ENCODE results near the gene PARVA.

- TF ChIP-seq EP300 (IDR thresholded peaks at IDR 0.05; ENCODE audit: borderline replicate concordance) = no peak
- TF ChIP-seq FOXM1 (IDR thresholded peaks at IDR 0.05; ENCODE audit: borderline replicate concordance, low read depth) = no peak
- TF ChIP-seq CEBPB (IDR thresholded peaks at IDR 0.05) = no peak
- TF ChIP-seq, protein P1, sequence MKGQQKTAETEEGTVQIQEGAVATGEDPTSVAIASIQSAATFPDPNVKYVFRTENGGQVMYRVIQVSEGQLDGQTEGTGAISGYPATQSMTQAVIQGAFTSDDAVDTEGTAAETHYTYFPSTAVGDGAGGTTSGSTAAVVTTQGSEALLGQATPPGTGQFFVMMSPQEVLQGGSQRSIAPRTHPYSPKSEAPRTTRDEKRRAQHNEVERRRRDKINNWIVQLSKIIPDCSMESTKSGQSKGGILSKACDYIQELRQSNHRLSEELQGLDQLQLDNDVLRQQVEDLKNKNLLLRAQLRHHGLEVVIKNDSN (IDR thresholded peaks at IDR 0.05) = no peak
- TF ChIP-seq TCF12 (IDR thresholded peaks at IDR 0.05; ENCODE audit: low read depth) = no peak
- TF ChIP-seq TAF1 (IDR thresholded peaks at IDR 0.05; ENCODE audit: low read depth) = no peak
- no peak for TF ChIP-seq YY1 (IDR thresholded peaks at IDR 0.05; ENCODE audit: low read depth)
- no peak for TF ChIP-seq RAD21 (IDR thresholded peaks at IDR 0.05; ENCODE audit: low read depth)
Measured at GRCh38 chr11:12552692-12553091, 175.3 kb downstream of the PARVA start.

All from Ishikawa (cell line).